Mesothelial cell of epicardium (in vitro differentiated cells): ENCODE results near the gene GRK2. TPM values are rescaled to one million over a fixed set of nuclear protein-coding genes. Genes with fewer than 3 reads are reported as not detected.

ENCODE experiments used
- DNase-seq, 2 experiments: peaks; one replicate each; pipeline ENCODE4 v3.0.0; 2021; ENCODE audit warnings: low spot score in 2 of 2; ENCODE audit not compliant: unreplicated experiment in 2 of 2
- H3K27ac Mint-ChIP-seq: 2 replicates; pipeline ENCODE4 v1.8.0; 2021; ENCODE audit warnings: mixed read lengths
- H3K27me3 Mint-ChIP-seq: 2 replicates; pipeline ENCODE4 v1.8.0; 2021; ENCODE audit warnings: low read depth, mixed read lengths
- H3K36me3 Mint-ChIP-seq: 2 replicates; pipeline ENCODE4 v1.8.0; 2021; ENCODE audit warnings: mixed read lengths
- H3K4me1 Mint-ChIP-seq: 2 replicates; pipeline ENCODE4 v1.8.0; 2021; ENCODE audit warnings: mixed read lengths
- H3K4me3 Mint-ChIP-seq: 2 replicates; pipeline ENCODE4 v1.8.0; 2021; ENCODE audit warnings: mild to moderate bottlenecking, moderate library complexity, mixed read lengths
- H3K9me3 Mint-ChIP-seq: 2 replicates; pipeline ENCODE4 v1.8.0; 2021; ENCODE audit warnings: mixed read lengths
- total RNA-seq: library from RNA; stranded (reverse); gene quantifications from 3 replicates; pipeline ENCODE4 v1.2.1, GENCODE V29; 2021
- TF ChIP-seq, protein P1 (sequence below): fragments of 200-600 bp; sonication (generic); IDR thresholded peaks from one replicate; pipeline ENCODE4 v1.5.0; 2021; ENCODE audit warnings: antibody characterized with exemption; ENCODE audit not compliant: unreplicated experiment

GRK2 gene
- total RNA-seq, 1 donor from 2014 or later = 46.4 TPM

DNA sequence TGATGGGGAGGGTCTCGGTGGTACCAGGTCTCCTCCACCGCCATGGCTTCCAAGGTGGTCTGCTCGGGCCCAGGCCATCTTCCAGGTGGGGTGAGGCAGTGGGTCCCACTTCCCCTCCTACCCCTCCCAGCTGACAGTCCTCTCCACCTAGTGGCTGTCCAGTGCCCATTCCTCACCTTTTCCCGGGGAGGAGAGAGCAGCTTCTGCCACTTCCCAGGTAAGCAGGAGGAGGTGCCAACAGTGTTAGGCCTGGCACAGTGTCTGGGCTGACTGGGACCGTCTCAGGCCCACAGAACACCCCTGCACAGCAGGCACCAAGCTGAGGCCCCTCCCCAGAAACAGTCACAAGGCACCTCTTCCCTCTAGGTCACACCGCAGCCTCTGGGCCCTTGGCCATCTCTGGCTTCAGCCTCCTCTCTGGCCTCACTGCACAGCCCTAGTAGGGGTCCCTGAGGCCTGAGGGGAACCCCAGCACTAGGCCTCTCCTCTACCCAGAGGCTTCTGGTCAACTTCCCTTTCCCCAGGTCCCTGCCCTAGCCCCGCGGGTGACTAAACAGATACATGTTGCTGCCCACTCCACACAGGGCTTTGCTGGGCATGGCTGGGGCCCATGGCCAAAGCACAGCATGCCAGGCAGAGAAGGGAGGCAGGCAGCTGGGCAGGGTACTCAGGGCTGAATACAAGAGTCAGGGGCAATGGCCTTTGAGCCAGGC lies 20.5 kb downstream of the GRK2 start:
- DNase-seq = no peak
- TF ChIP-seq, protein P1, sequence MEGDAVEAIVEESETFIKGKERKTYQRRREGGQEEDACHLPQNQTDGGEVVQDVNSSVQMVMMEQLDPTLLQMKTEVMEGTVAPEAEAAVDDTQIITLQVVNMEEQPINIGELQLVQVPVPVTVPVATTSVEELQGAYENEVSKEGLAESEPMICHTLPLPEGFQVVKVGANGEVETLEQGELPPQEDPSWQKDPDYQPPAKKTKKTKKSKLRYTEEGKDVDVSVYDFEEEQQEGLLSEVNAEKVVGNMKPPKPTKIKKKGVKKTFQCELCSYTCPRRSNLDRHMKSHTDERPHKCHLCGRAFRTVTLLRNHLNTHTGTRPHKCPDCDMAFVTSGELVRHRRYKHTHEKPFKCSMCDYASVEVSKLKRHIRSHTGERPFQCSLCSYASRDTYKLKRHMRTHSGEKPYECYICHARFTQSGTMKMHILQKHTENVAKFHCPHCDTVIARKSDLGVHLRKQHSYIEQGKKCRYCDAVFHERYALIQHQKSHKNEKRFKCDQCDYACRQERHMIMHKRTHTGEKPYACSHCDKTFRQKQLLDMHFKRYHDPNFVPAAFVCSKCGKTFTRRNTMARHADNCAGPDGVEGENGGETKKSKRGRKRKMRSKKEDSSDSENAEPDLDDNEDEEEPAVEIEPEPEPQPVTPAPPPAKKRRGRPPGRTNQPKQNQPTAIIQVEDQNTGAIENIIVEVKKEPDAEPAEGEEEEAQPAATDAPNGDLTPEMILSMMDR = peak; percentile 12
- Mint-ChIP-seq H3K27ac (peak overlapping the region; percentile 97), H3K9me3 (no peaks in the 10 kb centered on the region), H3K4me1 (peaks cover 17% of the 10 kb centered on the region), H3K36me3 (peaks cover 3% of the 10 kb centered on the region), H3K27me3 (no peaks in the 10 kb centered on the region), H3K4me3 (peak overlapping the region; percentile 71)

DNA sequence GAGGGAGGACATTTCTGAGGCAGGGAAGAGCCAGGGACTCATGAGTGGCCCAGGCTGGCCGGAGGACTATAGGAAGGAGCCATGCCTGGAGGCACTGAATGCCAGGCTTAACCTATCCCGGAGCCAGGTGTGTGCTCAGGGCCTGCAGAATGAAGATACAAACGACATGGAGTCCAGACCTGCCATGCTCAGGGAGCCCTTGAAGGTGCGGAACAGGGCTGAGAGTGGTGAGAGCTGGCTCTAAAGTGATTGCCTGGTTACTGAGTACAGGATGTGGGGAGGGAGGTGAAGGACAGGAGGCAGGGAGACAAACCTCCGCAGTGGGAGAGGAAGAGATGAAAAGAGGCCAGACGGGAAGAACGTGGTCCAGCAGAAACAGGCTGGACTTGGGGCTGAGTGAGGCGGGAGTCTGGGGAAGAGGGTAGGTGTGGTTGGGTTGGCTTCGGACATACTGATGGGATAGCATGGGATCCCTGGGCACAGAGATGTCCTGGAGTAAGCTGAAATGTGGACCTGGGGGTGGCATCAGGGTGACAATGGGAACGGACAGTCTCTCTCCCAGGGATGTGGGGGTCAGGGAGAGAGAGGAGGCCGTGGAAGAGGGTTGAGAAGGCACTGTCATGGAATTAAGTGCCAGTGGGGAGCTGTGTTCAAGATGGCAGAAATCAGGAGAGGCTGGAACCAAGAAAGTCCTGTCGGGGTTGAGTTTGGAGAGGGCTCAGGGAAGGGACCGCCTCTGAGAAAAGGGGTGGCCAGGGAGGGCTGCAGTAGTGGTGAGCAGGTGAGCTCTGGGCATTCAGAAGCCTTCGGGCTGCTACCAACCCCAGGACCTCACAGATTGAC lies 21.3 kb downstream of the GRK2 start:
- Mint-ChIP-seq H3K4me1 (peaks cover 19% of the 10 kb centered on the region), H3K27me3 (no peaks in the 10 kb centered on the region), H3K36me3 (peaks cover 3% of the 10 kb centered on the region), H3K4me3 (peak overlapping the region; percentile 71), H3K27ac (peak overlapping the region; percentile 97), H3K9me3 (no peaks in the 10 kb centered on the region)
- TF ChIP-seq, protein P1 = no peak
- no peak for DNase-seq

GRCh38 chr11:67288198-67288451 lies 21.9 kb downstream of the GRK2 start:
- TF ChIP-seq, protein P1 = no peak
- Mint-ChIP-seq H3K4me1 (peaks cover 24% of the 10 kb centered on the region), H3K4me3 (peak overlapping the region; percentile 71), H3K9me3 (no peaks in the 10 kb centered on the region), H3K27ac (peak overlapping the region; percentile 97), H3K36me3 (peaks cover 7% of the 10 kb centered on the region), H3K27me3 (no peaks in the 10 kb centered on the region)
- no peak for DNase-seq

- peaks cover 8% of the 10 kb centered on the region for H3K36me3 Mint-ChIP-seq
- H3K4me3 Mint-ChIP-seq = peak overlapping the region; percentile 71
- DNase-seq = peak; percentile 88 to 89
Observed at GRCh38 chr11:67288452-67289225, 22.4 kb downstream of the GRK2 start.

DNA sequence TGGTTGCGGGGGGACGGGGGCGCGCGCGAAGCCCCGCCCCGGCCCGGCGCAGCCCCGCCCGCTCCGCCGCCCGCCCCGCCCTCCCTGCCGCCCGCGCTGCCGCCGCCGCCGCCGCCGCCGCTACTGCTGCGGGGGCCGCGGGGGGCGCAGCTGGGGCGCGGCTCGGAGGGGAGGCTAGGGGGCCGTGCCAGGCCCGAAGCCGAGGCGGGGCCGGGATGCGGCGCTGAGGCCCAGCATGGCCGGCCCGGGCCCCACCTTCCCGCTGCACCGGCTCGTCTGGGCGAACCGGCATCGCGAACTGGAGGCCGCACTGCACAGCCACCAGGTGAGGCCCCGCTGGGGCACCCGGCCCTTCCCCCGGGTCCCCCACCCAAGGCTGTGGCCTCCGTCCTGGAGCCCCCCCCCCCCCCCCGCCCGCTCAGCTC lies 23.0 kb downstream of the GRK2 start, which contains the start of gene ANKRD13D:
Gene ANKRD13D (plus strand): TSS at position 78 of the 425 bp plus-strand sequence. CDS start 158 bp downstream, at position 236.
- H3K36me3 Mint-ChIP-seq = peaks cover 13% of the 10 kb centered on the region
- H3K27ac Mint-ChIP-seq = peak within 1 kb of the TSS; percentile 97
- H3K4me3 Mint-ChIP-seq = peak within 1 kb of the TSS; percentile 88
- TF ChIP-seq, protein P1 = no peak
- H3K9me3 Mint-ChIP-seq = no peaks in the 10 kb centered on the region
- no peak for DNase-seq
- no peaks in the 10 kb centered on the region for H3K27me3 Mint-ChIP-seq
- peaks cover 25% of the 10 kb centered on the region for H3K4me1 Mint-ChIP-seq

More at GRCh38 chr11:67288452-67289225, 22.4 kb downstream of the GRK2 start:
- Mint-ChIP-seq H3K4me1 (peaks cover 25% of the 10 kb centered on the region), H3K9me3 (no peaks in the 10 kb centered on the region), H3K27me3 (no peaks in the 10 kb centered on the region), H3K27ac (peak overlapping the region; percentile 97)
- TF ChIP-seq, protein P1 = peak; percentile 31
